ENCODE data around the gene ADCY7.

DNA sequence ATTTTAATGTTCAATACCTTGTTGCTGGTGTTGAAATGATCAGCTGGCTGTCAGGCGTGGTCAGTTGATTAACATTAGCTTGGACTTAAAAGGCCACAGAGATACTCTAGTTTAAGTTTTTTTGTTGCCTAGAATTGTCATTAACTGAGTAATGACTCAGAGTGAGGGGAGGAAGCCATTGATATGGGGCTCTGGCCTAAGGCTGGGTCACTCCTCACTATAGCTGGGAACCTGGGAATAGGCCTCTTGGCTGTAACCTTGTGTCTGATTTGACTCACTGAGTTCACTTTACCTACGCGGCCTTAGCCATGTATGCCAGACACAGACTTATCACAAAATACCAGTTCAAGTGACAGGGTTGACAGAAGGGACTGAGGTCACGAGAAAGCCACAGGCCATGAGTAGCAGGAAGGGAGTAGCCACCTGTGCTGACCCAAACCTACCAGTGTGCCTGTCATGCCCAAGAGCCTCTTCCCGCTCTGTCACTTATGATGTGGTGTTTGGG is 37.9 kb upstream of the ADCY7 start:
- TF ChIP-seq, protein P1, sequence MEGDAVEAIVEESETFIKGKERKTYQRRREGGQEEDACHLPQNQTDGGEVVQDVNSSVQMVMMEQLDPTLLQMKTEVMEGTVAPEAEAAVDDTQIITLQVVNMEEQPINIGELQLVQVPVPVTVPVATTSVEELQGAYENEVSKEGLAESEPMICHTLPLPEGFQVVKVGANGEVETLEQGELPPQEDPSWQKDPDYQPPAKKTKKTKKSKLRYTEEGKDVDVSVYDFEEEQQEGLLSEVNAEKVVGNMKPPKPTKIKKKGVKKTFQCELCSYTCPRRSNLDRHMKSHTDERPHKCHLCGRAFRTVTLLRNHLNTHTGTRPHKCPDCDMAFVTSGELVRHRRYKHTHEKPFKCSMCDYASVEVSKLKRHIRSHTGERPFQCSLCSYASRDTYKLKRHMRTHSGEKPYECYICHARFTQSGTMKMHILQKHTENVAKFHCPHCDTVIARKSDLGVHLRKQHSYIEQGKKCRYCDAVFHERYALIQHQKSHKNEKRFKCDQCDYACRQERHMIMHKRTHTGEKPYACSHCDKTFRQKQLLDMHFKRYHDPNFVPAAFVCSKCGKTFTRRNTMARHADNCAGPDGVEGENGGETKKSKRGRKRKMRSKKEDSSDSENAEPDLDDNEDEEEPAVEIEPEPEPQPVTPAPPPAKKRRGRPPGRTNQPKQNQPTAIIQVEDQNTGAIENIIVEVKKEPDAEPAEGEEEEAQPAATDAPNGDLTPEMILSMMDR (IDR thresholded peaks at IDR 0.05): no peak
- no peak for TF ChIP-seq POLR2A (IDR thresholded peaks at IDR 0.05)

Measured in gastroesophageal sphincter (tissue), 3 donors.